Measurements from ENCODE around the gene SMAD9.

- TF ChIP-seq CTCF (conservative IDR thresholded peaks at IDR 0.05; ENCODE audit: low read depth, low read length) (no peak), EZH2 (IDR thresholded peaks at IDR 0.05; ENCODE audit: low read length, unreplicated experiment) (no peak)
Observed at GRCh38 chr13:36872621-36873020, 47.4 kb downstream of the SMAD9 start.
